ENCODE measurements around the gene MFN2.
"Not testable (repeated sequence)": the region's sequence is repeated elsewhere in the genome, so short reads cannot be mapped to it uniquely, and the experiment has no call there.

Gene MFN2

GRCh38 chr1:12028957-12029511, 48.8 kb downstream of the MFN2 start:
- H3K4me3 ChIP-seq (ENCODE audit: control insufficient read depth, low read depth, low read length) = no peak overlapping the region
- DNase-seq (ENCODE audit: low read depth) = no peak
- TF ChIP-seq CTCF (IDR thresholded peaks at IDR 0.05; ENCODE audit: control insufficient read depth, insufficient read depth, low read depth, low read length, missing control alignments) = no peak

- TF ChIP-seq CTCF (IDR thresholded peaks at IDR 0.05; ENCODE audit: control insufficient read depth, insufficient read depth, low read depth, low read length, missing control alignments) = no peak
- no peak overlapping the region for H3K4me3 ChIP-seq (ENCODE audit: control insufficient read depth, low read depth, low read length)
- DNase-seq (ENCODE audit: low read depth) = no peak
Measured at GRCh38 chr1:12029720-12030339, 49.6 kb downstream of the MFN2 start.

GRCh38 chr1:12031039-12031980, 51.1 kb downstream of the MFN2 start:
- no peak for DNase-seq (ENCODE audit: low read depth)
- no peak overlapping the region for H3K4me3 ChIP-seq (ENCODE audit: control insufficient read depth, low read depth, low read length)
- TF ChIP-seq CTCF (IDR thresholded peaks at IDR 0.05; ENCODE audit: control insufficient read depth, insufficient read depth, low read depth, low read length, missing control alignments) = peak; percentile 79

GRCh38 chr1:12032161-12032621, 51.9 kb downstream of the MFN2 start:
- no peak for DNase-seq (ENCODE audit: low read depth)
- no peak overlapping the region for H3K4me3 ChIP-seq (ENCODE audit: control insufficient read depth, low read depth, low read length)
- TF ChIP-seq CTCF (IDR thresholded peaks at IDR 0.05; ENCODE audit: control insufficient read depth, insufficient read depth, low read depth, low read length, missing control alignments) = no peak

- H3K4me3 ChIP-seq (ENCODE audit: control insufficient read depth, low read depth, low read length) = not testable (repeated sequence)
Measured at GRCh38 chr1:12033441-12033840, 53.2 kb downstream of the MFN2 start.

GRCh38 chr1:12034381-12034801, 54.1 kb downstream of the MFN2 start:
- no peak overlapping the region for H3K4me3 ChIP-seq (ENCODE audit: control insufficient read depth, low read depth, low read length)
- TF ChIP-seq CTCF (IDR thresholded peaks at IDR 0.05; ENCODE audit: control insufficient read depth, insufficient read depth, low read depth, low read length, missing control alignments) = no peak
- no peak for DNase-seq (ENCODE audit: low read depth)

More at GRCh38 chr1:12033441-12033840, 53.2 kb downstream of the MFN2 start:
- not testable (repeated sequence) for DNase-seq (ENCODE audit: low read depth)

GRCh38 chr1:12035312-12035711, 55.1 kb downstream of the MFN2 start:
- no peak for DNase-seq (ENCODE audit: low read depth)
- TF ChIP-seq CTCF (IDR thresholded peaks at IDR 0.05; ENCODE audit: control insufficient read depth, insufficient read depth, low read depth, low read length, missing control alignments) = no peak
- H3K4me3 ChIP-seq (ENCODE audit: control insufficient read depth, low read depth, low read length) = no peak overlapping the region

All from AG09309 (cell line).